ENCODE data around the gene COTL1. TPM values are rescaled to one million over a fixed set of nuclear protein-coding genes. Genes with fewer than 3 reads are reported as not detected.
A peak's percentile ranks its signal among the peaks of the same experiment; 100 is the strongest.

The COTL1 gene
- total RNA-seq, 2 experiments from 2014 or later = 837 to 887 TPM

DNA sequence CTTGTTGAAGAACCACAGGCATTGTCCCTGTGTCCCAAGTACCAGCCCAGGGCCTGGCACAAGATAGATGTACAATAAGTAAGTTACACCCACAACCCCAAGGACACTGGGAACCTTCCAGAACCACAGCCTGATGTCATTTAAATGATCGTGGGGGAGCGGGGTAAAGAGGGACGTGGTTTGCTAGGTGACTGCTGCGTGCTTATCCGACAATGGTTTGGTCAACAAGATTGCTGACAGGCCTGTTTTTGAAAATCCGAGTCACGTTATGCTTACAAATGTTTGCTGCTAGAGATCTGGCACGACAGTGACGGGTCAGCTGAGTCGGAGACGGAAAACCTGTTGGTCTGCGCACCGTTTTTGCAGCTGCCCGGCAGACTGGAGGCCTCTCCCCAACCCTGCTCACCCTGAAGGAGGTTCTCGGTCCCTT, 22.8 kb downstream of the COTL1 start:
- POLR2A ChIA-PET = interaction anchor here (1.0 to 1.7 kb wide), 3 partner anchors 12 to 46 kb away, joined by 3 to 12 read pairs (median 6); no protein-coding TSS in a partner anchor
- Mint-ChIP-seq H3K9me3 (ENCODE audit: insufficient read depth) (no peaks in the 10 kb centered on the region), H3K27me3 (ENCODE audit: low read depth) (no peaks in the 10 kb centered on the region), H3K4me3 (peak overlapping the region; percentile 79), H3K27ac (peak overlapping the region; percentile 89), H3K36me3 (ENCODE audit: low read depth) (peaks cover 81% of the 10 kb centered on the region), H3K4me1 (ENCODE audit: low read depth) (peaks cover 84% of the 10 kb centered on the region)
- DNase-seq (no peak), ATAC-seq (no peak)
- CTCF ChIA-PET = interaction anchor here (0.7 to 1.3 kb wide), 4 partner anchors 11 to 131 kb away, joined by 3 to 5 read pairs (median 3); no protein-coding TSS in a partner anchor

DNA sequence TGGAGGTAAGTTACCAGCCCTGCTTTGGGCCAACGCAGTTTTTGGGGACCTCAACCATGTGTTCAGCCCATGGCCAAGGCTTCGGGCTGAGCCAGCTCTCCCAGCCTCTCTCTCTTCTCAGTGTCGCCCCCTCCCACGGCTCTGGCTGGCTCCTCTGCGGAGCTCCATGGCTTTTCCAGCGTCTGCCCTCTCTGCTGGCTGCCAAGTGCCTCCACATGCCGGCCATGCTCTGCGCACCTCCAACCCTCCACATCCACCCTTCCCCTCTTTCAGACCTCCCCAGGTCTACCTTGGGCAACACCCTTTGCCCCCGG, 23.2 kb downstream of the COTL1 start:
- POLR2A ChIA-PET = interaction anchor here (0.6 to 1.7 kb wide), 9 partner anchors 13 to 160 kb away, joined by 3 to 12 read pairs (median 5); partner anchors contain the start of gene COTL1
- Mint-ChIP-seq H3K9me3 (ENCODE audit: insufficient read depth) (no peaks in the 10 kb centered on the region), H3K36me3 (ENCODE audit: low read depth) (peaks cover 81% of the 10 kb centered on the region)

DNA sequence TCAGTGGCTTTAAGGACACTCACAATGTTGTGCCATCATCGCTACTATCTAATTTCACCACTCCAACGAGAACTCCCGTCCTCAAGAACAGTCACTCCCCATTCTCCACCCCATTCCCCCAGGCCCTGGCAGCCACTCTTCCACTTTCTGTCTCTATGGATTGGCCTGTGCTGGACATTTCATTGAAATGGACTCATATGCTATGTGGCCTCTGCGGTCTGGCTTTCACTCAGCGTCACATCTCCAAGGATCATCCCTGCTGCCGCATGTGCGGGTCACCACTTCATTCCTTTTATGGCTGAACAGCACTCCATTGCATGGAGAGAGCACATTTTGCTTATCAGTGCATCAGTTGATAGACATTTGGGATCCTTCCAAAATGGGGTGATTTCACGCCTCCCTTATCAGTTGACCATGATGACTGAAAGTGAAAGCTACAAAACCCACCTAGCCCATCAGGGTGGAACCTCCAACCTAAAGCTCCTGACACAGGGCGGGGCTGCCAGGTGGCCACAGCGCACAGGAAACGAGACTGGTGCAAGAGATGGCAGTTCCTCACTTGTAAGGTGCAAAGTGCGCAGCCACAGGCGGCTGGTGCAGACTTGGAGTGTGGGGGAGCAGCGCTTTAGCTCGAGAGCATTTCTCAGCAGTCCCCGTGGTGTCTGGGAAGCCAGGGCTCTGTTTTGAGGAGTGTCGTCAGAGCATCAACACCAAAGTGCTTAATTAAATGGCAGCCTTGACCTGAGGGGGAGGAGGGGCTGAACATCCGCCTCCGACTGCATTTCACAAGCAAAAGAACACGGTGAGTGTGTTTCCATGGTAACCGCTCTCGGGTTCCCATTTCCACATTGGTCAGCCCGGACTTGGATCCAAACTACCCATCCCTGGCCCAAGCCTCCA, 23.8 kb downstream of the COTL1 start:
- Mint-ChIP-seq H3K4me1 (ENCODE audit: low read depth) (peaks cover 84% of the 10 kb centered on the region), H3K4me3 (peak overlapping the region; percentile 79), H3K27ac (peak overlapping the region; percentile 89), H3K9me3 (ENCODE audit: insufficient read depth) (no peaks in the 10 kb centered on the region), H3K27me3 (ENCODE audit: low read depth) (no peaks in the 10 kb centered on the region), H3K36me3 (ENCODE audit: low read depth) (peaks cover 81% of the 10 kb centered on the region)
- ATAC-seq (peak; percentile 87), DNase-seq (peak; percentile 95)
- POLR2A ChIA-PET = interaction anchor here (0.6 to 1.7 kb wide), 10 partner anchors 9 to 161 kb away, joined by 3 to 12 read pairs (median 4); partner anchors contain the start of gene COTL1
- CTCF ChIA-PET = interaction anchor here (0.9 to 1.3 kb wide), 7 partner anchors 14 to 132 kb away, joined by 3 to 7 read pairs (median 3); no protein-coding TSS in a partner anchor

More for the DNA sequence above, 23.2 kb downstream of the COTL1 start:
- Mint-ChIP-seq H3K27me3 (ENCODE audit: low read depth) (no peaks in the 10 kb centered on the region), H3K27ac (peak overlapping the region; percentile 89), H3K4me1 (ENCODE audit: low read depth) (peaks cover 84% of the 10 kb centered on the region), H3K4me3 (peak overlapping the region; percentile 79)
- ATAC-seq (peak; percentile 18), DNase-seq (no peak)
- CTCF ChIA-PET = interaction anchor here (0.7 to 1.3 kb wide), 8 partner anchors 12 to 132 kb away, joined by 3 to 7 read pairs (median 3); no protein-coding TSS in a partner anchor

DNA sequence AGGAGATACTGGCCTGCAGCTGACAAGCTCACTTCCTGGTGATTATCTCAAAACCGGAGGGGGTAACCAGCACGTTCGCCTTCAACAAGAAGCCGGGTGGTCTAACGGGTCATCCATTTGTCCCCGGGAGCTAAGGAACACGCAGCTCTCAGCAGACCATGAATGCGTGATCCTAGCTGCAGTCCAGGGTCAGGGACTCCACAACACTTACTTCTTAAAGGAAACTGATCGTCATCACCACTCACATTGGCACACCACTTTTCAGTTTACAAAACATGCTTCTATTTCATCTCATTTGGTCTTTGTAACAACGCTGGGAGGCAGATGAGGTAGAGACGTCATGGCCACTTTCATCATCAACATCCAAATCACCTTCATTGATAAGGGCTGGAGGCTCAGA, 25.2 kb downstream of the COTL1 start:
- no peaks in the 10 kb centered on the region for H3K9me3 Mint-ChIP-seq (ENCODE audit: insufficient read depth)
- H3K4me3 Mint-ChIP-seq = peak overlapping the region; percentile 35
- ChIA-PET POLR2A (no interaction called here), CTCF (interaction anchor here (0.9 to 1.7 kb wide), 5 partner anchors 8 to 137 kb away, joined by 3 to 6 read pairs (median 4); no protein-coding TSS in a partner anchor)
- ATAC-seq (no peak), DNase-seq (no peak)
- peaks cover 79% of the 10 kb centered on the region for H3K36me3 Mint-ChIP-seq (ENCODE audit: low read depth)
- H3K4me1 Mint-ChIP-seq (ENCODE audit: low read depth) = peaks cover 80% of the 10 kb centered on the region
- H3K27me3 Mint-ChIP-seq (ENCODE audit: low read depth) = no peaks in the 10 kb centered on the region
- H3K27ac Mint-ChIP-seq = peak overlapping the region; percentile 83

DNA sequence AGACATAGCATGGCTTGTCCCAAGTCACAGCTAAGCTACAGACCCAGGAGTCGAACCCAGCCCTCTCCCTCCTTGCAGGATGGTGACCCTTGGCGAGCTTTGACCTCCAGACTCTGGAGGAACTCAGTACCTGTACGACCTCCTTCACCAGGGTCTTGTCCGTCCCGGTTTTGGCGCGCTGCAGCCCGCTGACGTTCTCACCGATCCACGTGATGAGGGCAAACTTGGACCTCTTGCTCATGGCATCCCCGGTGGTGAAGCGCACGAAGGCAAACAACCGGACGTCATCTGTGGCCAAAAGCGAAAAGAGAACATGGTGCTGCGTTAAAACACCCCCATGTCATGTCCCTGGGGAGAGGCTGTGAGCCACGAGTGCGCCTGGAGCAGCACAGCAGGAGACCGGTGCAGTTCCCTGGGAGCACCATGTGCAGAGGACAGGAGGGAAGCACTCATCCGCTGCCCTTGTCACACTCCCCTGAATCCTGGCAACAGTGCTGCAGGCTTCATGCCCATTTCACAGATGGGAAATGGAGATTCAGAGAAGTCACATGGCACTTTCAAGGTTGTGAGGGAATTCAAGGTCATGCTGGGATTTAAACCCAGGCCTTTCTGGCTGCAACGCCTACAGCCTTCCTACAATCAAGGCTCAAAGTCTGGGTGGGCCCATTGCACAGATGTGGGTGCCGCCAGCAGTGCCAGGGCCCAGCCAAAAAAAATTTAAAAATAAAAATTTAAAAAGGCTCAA, 27.7 kb downstream of the COTL1 start:
- Mint-ChIP-seq H3K4me3 (no peak overlapping the region), H3K4me1 (ENCODE audit: low read depth) (peaks cover 78% of the 10 kb centered on the region), H3K27ac (peak overlapping the region; percentile 39), H3K27me3 (ENCODE audit: low read depth) (no peaks in the 10 kb centered on the region), H3K36me3 (ENCODE audit: low read depth) (peaks cover 74% of the 10 kb centered on the region), H3K9me3 (ENCODE audit: insufficient read depth) (no peaks in the 10 kb centered on the region)
- CTCF ChIA-PET = interaction anchor here (1.2 kb wide), 1 partner anchor 76 kb away, joined by 3 read pairs; no protein-coding TSS in a partner anchor
- POLR2A ChIA-PET = interaction anchor here (0.7 kb wide), 1 partner anchor 133 kb away, joined by 3 read pairs; no protein-coding TSS in a partner anchor
- DNase-seq (no peak), ATAC-seq (no peak)

DNA sequence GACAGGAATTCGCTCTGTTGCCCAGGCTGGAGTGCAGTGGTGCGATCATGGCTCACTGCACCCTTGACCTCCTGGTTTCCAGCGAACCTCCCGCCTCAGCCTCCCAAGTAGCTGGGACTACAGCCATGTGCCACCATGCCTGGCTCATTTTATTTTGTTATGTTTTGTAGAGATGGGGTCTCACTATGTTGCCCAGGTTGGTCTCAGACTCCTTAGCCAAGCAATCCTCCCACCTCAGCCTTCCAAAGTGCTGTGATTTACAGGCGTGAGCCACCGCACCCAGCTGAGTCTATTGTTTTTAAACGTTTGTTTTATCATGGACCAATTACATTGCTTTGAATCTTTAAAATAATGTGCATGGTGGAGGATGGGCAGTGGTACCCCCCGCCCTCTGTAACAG, 28.9 kb downstream of the COTL1 start:
- ChIA-PET CTCF (interaction anchor here (0.7 to 1.2 kb wide), 2 partner anchors 19 to 75 kb away, joined by 3 to 5 read pairs; no protein-coding TSS in a partner anchor), POLR2A (interaction anchor here (1.5 kb wide), 2 partner anchors 9 to 35 kb away, joined by 4 read pairs; no protein-coding TSS in a partner anchor)
- Mint-ChIP-seq H3K36me3 (ENCODE audit: low read depth) (peaks cover 73% of the 10 kb centered on the region), H3K27me3 (ENCODE audit: low read depth) (no peaks in the 10 kb centered on the region), H3K4me1 (ENCODE audit: low read depth) (peaks cover 75% of the 10 kb centered on the region), H3K4me3 (no peak overlapping the region), H3K27ac (no peak overlapping the region), H3K9me3 (ENCODE audit: insufficient read depth) (no peaks in the 10 kb centered on the region)
- DNase-seq (no peak), ATAC-seq (no peak)

DNA sequence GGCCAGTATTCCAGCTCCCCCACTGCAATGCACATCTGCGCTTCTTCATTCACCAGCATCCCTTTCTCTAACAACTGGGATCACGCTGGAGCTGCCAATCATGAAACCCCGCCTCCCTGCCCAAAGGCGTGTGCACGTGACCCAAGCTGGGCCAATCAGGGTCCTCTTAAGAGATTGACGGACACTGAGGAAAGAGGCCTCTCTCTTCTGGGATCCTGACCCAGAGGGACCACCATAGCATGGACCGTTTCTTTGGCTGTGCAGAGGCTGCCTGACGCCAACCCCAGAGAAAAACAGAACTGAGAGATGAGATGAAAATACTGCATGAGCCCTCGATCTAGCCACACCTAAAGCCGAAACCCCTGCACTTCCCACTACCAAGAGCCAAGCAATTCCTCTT, 32.0 kb downstream of the COTL1 start:
- no peak for DNase-seq
- Mint-ChIP-seq H3K4me1 (ENCODE audit: low read depth) (peaks cover 69% of the 10 kb centered on the region), H3K36me3 (ENCODE audit: low read depth) (peaks cover 66% of the 10 kb centered on the region), H3K4me3 (no peak overlapping the region), H3K27me3 (ENCODE audit: low read depth) (no peaks in the 10 kb centered on the region), H3K9me3 (ENCODE audit: insufficient read depth) (no peaks in the 10 kb centered on the region), H3K27ac (peak overlapping the region; percentile 75)
- CTCF ChIA-PET = interaction anchor here (0.7 to 0.9 kb wide), 2 partner anchors 11 to 30 kb away, joined by 3 to 5 read pairs; no protein-coding TSS in a partner anchor
- no peak for ATAC-seq
- POLR2A ChIA-PET = interaction anchor here (0.8 kb wide), 1 partner anchor 8 kb away, joined by 4 read pairs; no protein-coding TSS in a partner anchor

DNA sequence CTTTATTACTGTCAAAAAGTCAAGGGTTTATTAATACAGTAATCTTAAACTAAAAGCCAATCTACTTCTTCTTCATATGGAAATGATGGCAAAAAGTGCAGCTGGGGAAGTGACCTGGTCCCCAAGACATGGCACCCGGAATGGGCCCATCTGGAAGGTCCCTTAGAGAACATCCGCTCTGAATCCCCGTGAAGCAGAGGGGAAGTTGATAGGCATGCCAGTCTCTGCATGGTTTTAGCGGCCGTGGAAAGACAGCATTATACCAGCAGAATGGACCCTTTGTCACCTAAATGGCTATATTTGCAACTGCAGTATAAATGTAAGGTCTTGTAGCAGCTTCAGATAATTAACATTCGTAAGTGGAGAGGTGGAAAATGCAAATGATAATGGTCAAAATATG, 32.4 kb downstream of the COTL1 start:
- DNase-seq (no peak), ATAC-seq (no peak)
- peaks cover 64% of the 10 kb centered on the region for H3K36me3 Mint-ChIP-seq (ENCODE audit: low read depth)
- H3K27me3 Mint-ChIP-seq (ENCODE audit: low read depth) = no peaks in the 10 kb centered on the region
- ChIA-PET CTCF (interaction anchor here (0.7 to 0.9 kb wide), 2 partner anchors 12 to 30 kb away, joined by 3 to 5 read pairs; no protein-coding TSS in a partner anchor), POLR2A (interaction anchor here (0.8 kb wide), 1 partner anchor 8 kb away, joined by 4 read pairs; no protein-coding TSS in a partner anchor)
- H3K9me3 Mint-ChIP-seq (ENCODE audit: insufficient read depth) = no peaks in the 10 kb centered on the region
- H3K27ac Mint-ChIP-seq = peak overlapping the region; percentile 75
- peaks cover 70% of the 10 kb centered on the region for H3K4me1 Mint-ChIP-seq (ENCODE audit: low read depth)
- H3K4me3 Mint-ChIP-seq = no peak overlapping the region

DNA sequence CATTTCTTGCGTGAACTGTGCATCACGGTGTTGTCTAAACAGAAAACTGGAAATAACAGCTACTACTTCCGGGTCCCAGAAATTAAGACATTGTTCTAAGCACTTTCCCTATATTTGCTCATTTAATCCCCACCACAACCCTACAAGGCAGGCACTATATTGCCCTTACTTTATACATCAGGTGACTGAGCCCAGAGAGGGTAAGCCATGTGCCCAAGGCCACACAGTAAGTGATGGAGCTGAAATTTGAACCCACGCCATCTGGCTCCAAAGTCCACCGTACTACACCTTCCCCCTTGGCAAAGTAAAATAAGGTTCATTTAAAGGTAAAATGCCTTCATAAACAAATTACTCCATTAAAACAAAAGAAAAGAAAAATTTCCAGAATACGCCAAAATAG, 33.2 kb downstream of the COTL1 start:
- no peaks in the 10 kb centered on the region for H3K27me3 Mint-ChIP-seq (ENCODE audit: low read depth)
- H3K27ac Mint-ChIP-seq = no peak overlapping the region
- ATAC-seq (no peak), DNase-seq (no peak)
- ChIA-PET CTCF (interaction anchor here (1.1 kb wide), 1 partner anchor 15 kb away, joined by 3 read pairs; no protein-coding TSS in a partner anchor), POLR2A (no interaction called here)
- no peak overlapping the region for H3K4me3 Mint-ChIP-seq
- peaks cover 71% of the 10 kb centered on the region for H3K4me1 Mint-ChIP-seq (ENCODE audit: low read depth)
- peaks cover 65% of the 10 kb centered on the region for H3K36me3 Mint-ChIP-seq (ENCODE audit: low read depth)
- no peaks in the 10 kb centered on the region for H3K9me3 Mint-ChIP-seq (ENCODE audit: insufficient read depth)

DNA sequence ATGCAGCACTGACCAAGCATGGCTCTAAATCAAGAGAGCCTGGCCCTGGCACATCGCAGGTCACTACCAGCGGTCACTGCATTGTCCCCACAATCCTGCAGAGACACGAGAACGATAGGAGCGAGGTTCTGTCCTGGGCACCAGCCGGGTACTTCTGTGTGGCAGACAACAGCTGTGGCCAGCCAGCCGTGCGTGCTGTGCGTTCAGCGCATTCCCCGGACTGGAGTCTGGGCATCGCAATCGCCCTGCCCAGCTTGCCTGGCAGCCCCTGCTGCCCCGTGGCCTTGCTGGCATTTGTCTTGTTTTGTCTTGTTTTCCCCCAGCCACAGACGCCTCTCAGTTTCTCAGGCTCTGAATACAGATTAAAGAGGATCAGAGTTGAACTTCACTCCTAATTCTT, 33.9 kb downstream of the COTL1 start:
- CTCF ChIA-PET = interaction anchor here (0.8 to 1.1 kb wide), 2 partner anchors 16 to 78 kb away, joined by 3 read pairs; no protein-coding TSS in a partner anchor
- Mint-ChIP-seq H3K36me3 (ENCODE audit: low read depth) (peaks cover 64% of the 10 kb centered on the region), H3K9me3 (ENCODE audit: insufficient read depth) (no peaks in the 10 kb centered on the region), H3K4me3 (no peak overlapping the region), H3K27me3 (ENCODE audit: low read depth) (no peaks in the 10 kb centered on the region), H3K4me1 (ENCODE audit: low read depth) (peaks cover 70% of the 10 kb centered on the region), H3K27ac (peak overlapping the region; percentile 30)
- DNase-seq (no peak), ATAC-seq (no peak)
- POLR2A ChIA-PET = interaction anchor here (0.6 to 1.5 kb wide), 2 partner anchors 18 to 143 kb away, joined by 3 read pairs; no protein-coding TSS in a partner anchor

DNA sequence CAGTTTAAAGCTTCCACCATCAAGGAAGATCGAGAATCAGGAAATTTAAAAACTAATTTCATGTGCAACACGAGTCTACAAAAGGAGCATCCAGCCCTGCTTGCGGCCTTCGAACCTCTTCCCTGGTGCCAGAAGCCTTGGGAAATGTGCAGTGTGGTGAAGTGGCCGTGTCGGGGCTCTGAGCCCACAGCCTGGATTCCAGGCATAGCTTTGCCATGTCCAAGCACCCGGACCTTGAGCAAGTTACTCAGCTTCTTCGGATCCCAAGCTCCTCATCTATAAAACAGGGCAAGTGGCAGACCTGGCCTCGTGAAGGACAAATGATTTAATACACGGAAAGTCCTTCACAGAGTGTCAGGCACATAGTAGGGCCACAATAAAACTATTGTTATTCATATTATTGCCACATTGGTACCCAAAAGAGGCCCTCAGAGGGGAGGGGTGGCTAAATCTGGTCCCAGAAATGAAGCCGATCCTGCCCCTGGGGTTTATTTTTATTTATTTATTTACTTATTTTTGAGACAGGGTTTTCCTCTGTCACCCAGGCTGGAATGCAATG, 34.8 kb downstream of the COTL1 start:
- peaks cover 67% of the 10 kb centered on the region for H3K36me3 Mint-ChIP-seq (ENCODE audit: low read depth)
- no peak for ATAC-seq
- H3K4me3 Mint-ChIP-seq = no peak overlapping the region
- ChIA-PET POLR2A (interaction anchor here (1.5 kb wide), 1 partner anchor 19 kb away, joined by 3 read pairs; no protein-coding TSS in a partner anchor), CTCF (interaction anchor here (0.8 to 1.3 kb wide), 2 partner anchors 38 to 77 kb away, joined by 3 read pairs; no protein-coding TSS in a partner anchor)
- DNase-seq = no peak
- H3K4me1 Mint-ChIP-seq (ENCODE audit: low read depth) = peaks cover 74% of the 10 kb centered on the region
- no peaks in the 10 kb centered on the region for H3K27me3 Mint-ChIP-seq (ENCODE audit: low read depth)
- no peak overlapping the region for H3K27ac Mint-ChIP-seq
- no peaks in the 10 kb centered on the region for H3K9me3 Mint-ChIP-seq (ENCODE audit: insufficient read depth)
